Loucy (cell line): ENCODE measurements around the gene C15orf39.

Experiments used
- H2AFZ ChIP-seq: fragments of 200-600 bp; sonication (generic); 2 replicates; pipeline ENCODE4 v1.6.0; 2016; ENCODE audit warnings: antibody characterized with exemption, mild to moderate bottlenecking, low read length, moderate library complexity
- H3F3A ChIP-seq: fragments of 200-600 bp; 2 replicates; pipeline ENCODE4 v1.6.0; 2016; ENCODE audit warnings: antibody characterized with exemption, low read depth, mild to moderate bottlenecking
- H3K27me3 ChIP-seq: fragments of 200-600 bp; sonication (generic); 2 replicates; pipeline ENCODE4 v1.6.1; 2014; ENCODE audit warnings: low read length, mild to moderate bottlenecking; ENCODE audit not compliant: insufficient read depth, poor library complexity, severe bottlenecking
- H3K36me3 ChIP-seq: fragments of 200-600 bp; sonication (generic); 2 replicates; pipeline ENCODE4 v1.6.1; 2016; ENCODE audit warnings: low read length; ENCODE audit not compliant: insufficient read depth
- H3K4me1 ChIP-seq: fragments of 200-600 bp; sonication (generic); 2 replicates; pipeline ENCODE4 v1.5.1; 2014; ENCODE audit warnings: low read length, mild to moderate bottlenecking; ENCODE audit not compliant: insufficient read depth, poor library complexity, severe bottlenecking
- H3K4me2 ChIP-seq: fragments of 200-600 bp; sonication (generic); 2 replicates; pipeline ENCODE4 v1.6.0; 2014; ENCODE audit warnings: antibody characterized with exemption, low read length, low read depth, mild to moderate bottlenecking; ENCODE audit not compliant: poor library complexity, severe bottlenecking
- H3K4me3 ChIP-seq: fragments of 200-600 bp; sonication (generic); 2 replicates; pipeline ENCODE4 v1.5.1; 2014; ENCODE audit warnings: low read length, mild to moderate bottlenecking, mixed read lengths; ENCODE audit not compliant: poor library complexity, severe bottlenecking
- H3K79me2 ChIP-seq: fragments of 200-600 bp; sonication (generic); 2 replicates; pipeline ENCODE4 v1.6.1; 2014; ENCODE audit warnings: low read length; ENCODE audit not compliant: insufficient read depth
- H3K9ac ChIP-seq: fragments of 200-600 bp; sonication (generic); 2 replicates; pipeline ENCODE4 v1.6.0; 2014; ENCODE audit warnings: mild to moderate bottlenecking, low read depth, low read length, moderate library complexity; ENCODE audit not compliant: poor library complexity, severe bottlenecking
- H3K9me2 ChIP-seq: fragments of 200-600 bp; sonication (generic); replicated peaks from 2 replicates; pipeline ENCODE4 v1.6.1; 2016; ENCODE audit warnings: low read depth, low read length, mixed read lengths
- H3K9me3 ChIP-seq: fragments of 200-600 bp; sonication (generic); 2 replicates; pipeline ENCODE4 v1.6.1; 2014; ENCODE audit warnings: mild to moderate bottlenecking, antibody characterized with exemption, low read length, low read depth; ENCODE audit not compliant: insufficient read depth
- H4K20me1 ChIP-seq: fragments of 200-600 bp; sonication (generic); 2 replicates; pipeline ENCODE4 v1.6.0; 2014; ENCODE audit warnings: antibody characterized with exemption, low read length, mild to moderate bottlenecking; ENCODE audit not compliant: insufficient read depth, poor library complexity, severe bottlenecking
- CTCF ChIP-seq: fragments of 200-600 bp; sonication (generic); conservative IDR thresholded peaks from 2 replicates; pipeline ENCODE4 v1.5.1; 2014; ENCODE audit warnings: mild to moderate bottlenecking, antibody characterized with exemption, low read length
- EZH2phosphoT487 ChIP-seq: fragments of 200-600 bp; IDR thresholded peaks from 2 replicates; pipeline ENCODE4 v1.6.1; 2018; ENCODE audit warnings: antibody characterized with exemption, mild to moderate bottlenecking, moderate library complexity, borderline replicate concordance

C15orf39 gene

DNA sequence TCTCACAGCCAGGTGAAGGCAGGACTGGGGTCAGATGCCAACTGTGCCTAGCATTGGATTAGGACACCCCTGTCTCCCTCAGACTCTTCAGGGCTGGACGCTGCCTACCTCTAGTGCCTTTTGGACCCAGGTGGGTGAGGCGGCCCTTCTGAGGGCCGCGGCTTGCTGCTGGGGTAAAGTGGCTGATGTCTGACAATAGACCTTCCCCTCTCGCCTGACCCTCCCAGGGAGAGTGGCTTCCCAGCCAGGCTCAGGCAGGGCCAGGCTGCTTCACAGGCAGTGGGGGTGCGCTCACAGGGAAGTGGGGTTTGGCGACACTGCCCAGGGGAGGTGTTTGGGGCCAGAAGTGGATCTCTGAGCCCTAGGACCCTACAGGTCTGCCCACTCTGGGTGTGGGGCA is 43.3 kb upstream of the C15orf39 start:
- no peak overlapping the region for H3K4me2 ChIP-seq
- TF ChIP-seq EZH2phosphoT487 (no peak), CTCF (no peak)

GRCh38 chr15:75159244-75159643 is 42.4 kb upstream of the C15orf39 start:
- TF ChIP-seq CTCF (no peak), EZH2phosphoT487 (no peak)
- no peak overlapping the region for H3K4me3 ChIP-seq
- no peak overlapping the region for H2AFZ ChIP-seq
- no peaks in the 10 kb centered on the region for H3K9me3 ChIP-seq
- H3K79me2 ChIP-seq = no peaks in the 10 kb centered on the region
- no peaks in the 10 kb centered on the region for H3K36me3 ChIP-seq
- H3K4me2 ChIP-seq = no peak overlapping the region
- no peaks in the 10 kb centered on the region for H4K20me1 ChIP-seq
- no peaks in the 10 kb centered on the region for H3F3A ChIP-seq
- no peaks in the 10 kb centered on the region for H3K27me3 ChIP-seq
- H3K9me2 ChIP-seq = no peaks in the 10 kb centered on the region
- H3K9ac ChIP-seq = no peak overlapping the region
- H3K4me1 ChIP-seq = peaks cover 21% of the 10 kb centered on the region

More for the DNA sequence above, 43.3 kb upstream of the C15orf39 start:
- H3K36me3 ChIP-seq = no peaks in the 10 kb centered on the region
- H3K79me2 ChIP-seq = no peaks in the 10 kb centered on the region
- H3K4me1 ChIP-seq = peaks cover 29% of the 10 kb centered on the region
- H3K9ac ChIP-seq = no peak overlapping the region
- no peaks in the 10 kb centered on the region for H3F3A ChIP-seq
- H3K27me3 ChIP-seq = no peaks in the 10 kb centered on the region
- H3K9me2 ChIP-seq = no peaks in the 10 kb centered on the region
- no peak overlapping the region for H3K4me3 ChIP-seq
- no peak overlapping the region for H2AFZ ChIP-seq
- no peaks in the 10 kb centered on the region for H4K20me1 ChIP-seq
- H3K9me3 ChIP-seq = no peaks in the 10 kb centered on the region

- H3K4me1 ChIP-seq = peaks cover 11% of the 10 kb centered on the region
- no peaks in the 10 kb centered on the region for H3K27me3 ChIP-seq
- no peaks in the 10 kb centered on the region for H4K20me1 ChIP-seq
- H3F3A ChIP-seq = no peaks in the 10 kb centered on the region
- H2AFZ ChIP-seq = no peak overlapping the region
- no peaks in the 10 kb centered on the region for H3K9me3 ChIP-seq
- H3K4me2 ChIP-seq = no peak overlapping the region
- no peak overlapping the region for H3K9ac ChIP-seq
- H3K9me2 ChIP-seq = no peaks in the 10 kb centered on the region
- no peak overlapping the region for H3K4me3 ChIP-seq
- no peaks in the 10 kb centered on the region for H3K79me2 ChIP-seq
- H3K36me3 ChIP-seq = no peaks in the 10 kb centered on the region
- no peak for TF ChIP-seq CTCF
- no peak for TF ChIP-seq EZH2phosphoT487
Measured at GRCh38 chr15:75161106-75161916, 40.4 kb upstream of the C15orf39 start.
